Activated CD4-positive, alpha-beta T cell treated with anti-CD3 and anti-CD28 coated beads, Interleukin-2, amount 50 U/mL, for 16 hours (primary cell): ENCODE measurements around the gene HS6ST1.

Experiments
- DNase-seq: peaks from one replicate; pipeline ENCODE4 v3.0.0-alpha.2; 2020

HS6ST1 gene

DNA sequence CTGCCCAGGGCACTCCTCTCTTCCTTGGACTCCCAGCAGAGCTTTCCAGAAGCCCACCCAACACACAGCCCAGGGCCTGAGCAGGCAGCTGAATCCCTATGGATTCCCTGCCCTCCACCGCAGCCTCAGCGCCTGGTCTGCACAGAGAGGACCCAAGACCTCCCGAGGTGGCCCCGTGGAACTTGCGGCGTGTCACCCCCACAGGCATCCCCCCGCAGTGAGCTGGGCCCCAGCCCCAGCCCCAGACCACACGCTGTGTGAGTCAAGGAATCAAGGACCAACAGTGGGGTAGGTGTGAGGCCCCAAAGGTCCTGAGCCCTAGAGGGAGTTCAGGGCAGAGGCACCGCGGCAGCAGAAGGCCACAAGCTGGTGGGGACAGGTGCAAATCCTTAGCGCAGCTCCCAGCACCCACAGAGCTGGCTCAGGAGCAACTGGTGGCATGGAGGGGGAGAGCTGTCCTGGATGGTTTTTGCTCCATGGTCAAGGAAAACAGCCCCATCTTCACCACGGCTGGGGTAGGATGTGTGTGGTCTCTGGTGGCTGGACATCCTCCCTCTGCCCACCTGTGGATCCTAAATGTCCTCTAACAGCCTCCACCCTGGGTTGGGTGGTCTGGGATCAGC is 8.5 kb downstream of the HS6ST1 start:
- DNase-seq = no peak

GRCh38 chr2:128309280-128310093 is 9.2 kb downstream of the HS6ST1 start:
- DNase-seq = no peak

DNA sequence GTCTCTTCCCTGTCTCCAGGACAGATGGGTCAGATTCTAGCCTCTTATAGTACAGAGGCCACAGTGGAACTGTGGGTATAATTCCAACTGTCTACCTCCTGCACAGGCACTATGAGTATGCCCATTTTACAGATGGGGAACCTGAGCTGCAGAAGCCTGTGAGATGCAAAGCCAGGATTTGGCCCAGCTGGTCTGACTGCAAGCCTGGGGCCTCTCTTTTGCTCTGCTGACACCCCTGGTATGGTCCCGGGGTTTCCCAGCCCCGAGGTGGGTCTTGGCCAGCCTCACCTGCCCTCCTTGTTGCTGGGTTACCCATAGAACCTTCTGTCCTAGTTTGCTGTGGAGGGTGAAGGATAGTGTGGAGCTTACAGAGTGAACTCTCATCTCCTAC is 9.8 kb downstream of the HS6ST1 start:
- DNase-seq = no peak

DNA sequence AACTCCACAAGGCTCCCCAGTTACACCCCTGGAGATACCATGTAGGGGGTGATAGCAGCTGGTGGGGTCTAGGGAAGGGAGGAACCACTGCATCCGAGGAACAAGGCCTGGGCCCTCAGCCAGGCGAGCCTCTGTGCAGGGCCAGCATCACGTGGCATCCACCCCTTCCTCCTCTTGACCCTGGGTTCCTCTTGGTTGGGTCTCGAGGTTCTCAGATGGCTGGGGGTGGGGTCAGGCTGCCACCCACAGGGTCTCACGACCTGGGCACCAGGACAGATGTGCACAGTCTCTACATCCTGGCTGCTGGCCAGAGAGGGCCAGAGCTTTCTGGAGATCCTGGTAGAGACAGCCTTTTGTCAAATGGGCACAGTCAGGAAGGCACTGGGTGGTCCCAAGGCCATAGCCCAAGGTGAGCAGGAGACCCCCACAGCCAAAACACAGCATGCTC is 10.4 kb downstream of the HS6ST1 start:
- DNase-seq = no peak

DNA sequence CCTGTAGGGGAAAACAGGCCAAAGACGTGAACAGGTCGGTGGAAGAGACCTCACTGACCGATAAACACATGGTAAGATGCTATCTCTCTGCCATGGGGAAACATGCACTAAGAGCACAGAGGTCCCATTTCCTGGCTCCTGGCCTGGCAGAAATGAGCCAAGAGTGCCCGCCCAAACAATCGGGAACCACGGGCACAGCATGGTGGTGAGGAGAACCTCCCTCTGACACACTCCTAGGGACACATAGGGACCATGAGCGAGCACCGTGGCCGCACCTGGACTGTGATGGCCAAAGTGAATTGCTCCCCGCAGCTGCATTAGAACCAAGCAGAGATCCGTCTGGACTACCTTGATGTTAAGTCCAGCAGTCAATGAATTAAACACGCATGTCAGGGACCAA is 11.1 kb downstream of the HS6ST1 start:
- no peak for DNase-seq

- no peak for DNase-seq
Measured at GRCh38 chr2:128306931-128307460, 11.7 kb downstream of the HS6ST1 start.

DNA sequence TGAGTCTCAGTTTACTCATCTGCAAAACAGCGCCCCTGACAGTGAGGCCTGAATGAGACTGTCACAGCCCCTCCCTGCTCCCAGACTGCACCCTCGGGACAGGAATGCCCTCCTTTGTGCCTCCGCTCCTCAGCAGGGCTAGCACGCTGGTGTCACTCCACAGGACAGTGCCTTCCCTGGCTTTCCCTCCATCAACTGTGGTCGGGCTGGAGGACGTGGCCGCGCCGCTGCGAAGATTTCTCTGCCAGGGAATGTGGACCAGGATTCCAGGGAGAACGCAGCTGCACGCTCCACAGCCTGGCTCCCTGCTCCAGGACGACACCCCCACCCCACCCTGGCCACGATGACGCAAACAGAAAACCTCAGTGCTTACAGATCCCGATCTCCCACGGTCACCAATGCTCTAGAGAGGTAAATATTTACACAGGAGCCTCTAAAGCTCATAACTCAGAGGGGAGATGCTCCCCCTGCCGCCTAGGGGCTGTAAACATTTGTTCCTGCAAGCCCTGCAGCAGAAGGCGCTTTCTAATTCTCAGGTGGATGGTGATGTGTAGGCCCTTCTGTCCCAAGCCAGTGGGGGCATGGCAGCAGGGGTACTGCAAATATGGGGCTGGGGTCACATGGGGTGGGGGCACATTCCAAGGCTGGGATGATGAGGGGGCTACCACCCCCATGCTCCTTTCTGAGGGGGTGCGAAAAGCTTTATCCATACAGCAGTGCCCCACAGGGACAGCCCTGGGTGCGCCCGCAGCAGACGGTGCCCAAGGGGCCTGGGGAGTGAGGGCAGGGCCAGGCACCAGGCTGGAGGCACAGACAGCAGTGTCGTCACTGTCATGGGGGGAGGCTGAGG is 12.4 kb downstream of the HS6ST1 start:
- DNase-seq = no peak

DNA sequence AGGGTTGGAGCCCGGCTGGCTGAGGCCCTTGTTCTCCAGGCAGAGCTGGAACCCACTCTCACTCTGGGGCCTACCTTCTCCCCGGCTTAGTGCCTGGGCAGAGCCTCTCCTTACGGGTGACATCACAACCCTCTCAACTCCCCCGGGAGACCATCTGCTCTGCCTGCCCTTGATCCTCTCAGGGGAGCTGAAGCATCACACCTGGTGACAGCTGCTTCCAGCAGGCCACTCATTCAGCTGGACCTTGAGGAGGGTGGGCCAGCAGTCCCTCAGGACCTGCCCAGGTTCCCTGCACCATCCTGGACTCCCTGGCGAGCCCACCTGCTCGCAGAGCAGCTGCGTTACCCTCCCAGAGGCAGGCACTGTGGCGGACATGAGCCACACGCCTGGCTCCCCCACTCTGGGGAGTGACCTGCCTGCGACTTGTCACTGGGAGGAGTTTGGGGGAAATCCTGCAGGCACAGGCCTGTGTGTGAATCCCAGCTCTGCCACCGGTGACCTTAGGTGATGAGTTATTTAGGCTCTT is 13.1 kb downstream of the HS6ST1 start:
- DNase-seq = no peak

DNA sequence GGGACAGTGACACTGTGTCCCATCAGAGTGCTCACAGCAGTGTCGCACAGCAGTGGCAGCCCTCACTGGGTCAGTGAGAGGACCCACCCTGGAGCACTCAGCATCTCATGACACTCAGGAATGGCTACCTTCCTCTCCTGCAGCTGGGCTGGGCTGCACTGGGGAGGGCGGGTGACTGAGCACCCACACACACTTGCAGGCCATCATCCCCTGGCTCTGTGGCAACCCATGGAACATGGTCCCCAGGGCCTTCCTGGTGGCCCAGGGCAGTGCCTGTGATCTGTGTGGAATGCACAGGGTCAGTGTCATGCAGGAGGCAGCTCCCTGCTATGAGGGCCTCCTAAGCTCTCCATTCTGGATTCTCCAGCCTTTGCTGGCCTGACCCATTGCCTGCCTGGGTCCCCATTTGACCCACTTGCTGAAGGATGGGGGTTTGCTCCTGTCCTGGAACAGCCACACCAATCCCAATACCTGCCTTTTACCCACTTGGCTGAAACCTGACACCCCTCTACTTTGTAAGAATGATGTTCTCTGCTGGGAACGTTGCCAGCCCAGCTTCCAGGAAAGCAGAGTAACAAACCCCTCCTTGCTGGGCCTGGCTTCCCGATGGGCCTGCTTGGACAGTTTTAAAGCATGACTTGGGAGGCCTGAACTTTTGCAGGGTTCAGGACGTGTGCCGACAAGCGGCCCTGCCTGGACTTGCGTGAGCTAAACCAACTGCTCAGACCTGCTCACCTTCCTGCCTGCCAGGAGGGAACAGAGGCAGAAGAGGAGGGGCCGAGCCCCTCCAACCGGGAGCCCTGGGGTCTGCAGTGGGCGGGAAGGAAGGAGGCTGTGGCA is 13.7 kb downstream of the HS6ST1 start:
- DNase-seq = no peak

DNA sequence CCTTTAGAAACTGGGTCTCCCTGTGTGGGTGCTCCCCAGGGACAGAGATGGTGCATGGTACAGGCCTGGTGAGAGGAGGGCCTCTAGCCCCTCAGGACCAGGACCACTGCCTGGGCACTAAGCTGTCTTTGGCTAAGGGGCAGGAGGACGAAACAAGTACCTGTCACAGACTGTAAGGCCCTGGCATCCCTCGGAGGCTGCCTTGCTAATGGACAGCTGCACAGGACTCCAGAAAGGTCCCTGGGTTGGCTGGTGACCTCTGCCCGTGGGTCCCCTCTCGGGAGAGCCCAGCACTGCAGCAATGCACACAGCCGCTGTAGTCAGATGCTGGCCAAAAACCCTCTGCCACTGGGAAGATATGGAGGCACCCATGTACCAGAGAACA is 14.3 kb downstream of the HS6ST1 start:
- DNase-seq = no peak

- DNase-seq = no peak
Measured at GRCh38 chr2:128303911-128304310, 14.8 kb downstream of the HS6ST1 start.

DNA sequence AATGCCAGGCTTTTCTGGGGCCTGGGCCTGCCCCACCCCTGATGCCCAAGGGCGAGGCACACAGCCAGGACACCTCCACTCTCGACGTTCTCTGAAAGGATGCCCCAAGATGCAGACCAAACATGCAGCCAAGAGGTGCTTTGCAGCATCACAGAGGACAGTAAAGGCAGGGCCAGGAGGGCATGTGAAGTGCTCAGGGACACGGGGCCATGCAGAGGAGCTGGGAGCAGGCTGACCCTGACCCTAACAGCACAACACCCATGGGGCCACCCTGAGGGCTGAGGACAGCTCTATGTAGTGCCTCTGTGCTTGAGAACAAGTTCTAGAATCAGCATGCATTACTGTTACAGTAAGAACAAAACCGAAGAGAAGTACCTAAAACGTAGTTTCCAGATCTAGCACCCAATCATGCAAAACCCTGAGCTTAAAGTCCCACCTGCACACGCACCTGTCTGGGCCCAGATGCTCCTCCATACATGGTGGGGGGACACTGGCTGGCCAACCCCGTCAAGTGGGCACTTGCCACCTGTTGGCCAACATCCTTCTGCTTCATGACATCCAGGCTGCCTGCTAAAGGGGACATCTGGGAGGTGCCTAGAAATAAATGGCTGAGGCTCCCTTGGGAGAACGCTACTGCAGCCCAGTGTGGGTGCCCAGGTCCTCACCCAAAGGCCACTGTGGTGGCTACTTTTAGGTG is 15.4 kb downstream of the HS6ST1 start:
- DNase-seq = no peak

- DNase-seq = no peak
Measured at GRCh38 chr2:128302744-128303067, 16.0 kb downstream of the HS6ST1 start.

GRCh38 chr2:128302011-128302743 is 16.5 kb downstream of the HS6ST1 start:
- no peak for DNase-seq

DNA sequence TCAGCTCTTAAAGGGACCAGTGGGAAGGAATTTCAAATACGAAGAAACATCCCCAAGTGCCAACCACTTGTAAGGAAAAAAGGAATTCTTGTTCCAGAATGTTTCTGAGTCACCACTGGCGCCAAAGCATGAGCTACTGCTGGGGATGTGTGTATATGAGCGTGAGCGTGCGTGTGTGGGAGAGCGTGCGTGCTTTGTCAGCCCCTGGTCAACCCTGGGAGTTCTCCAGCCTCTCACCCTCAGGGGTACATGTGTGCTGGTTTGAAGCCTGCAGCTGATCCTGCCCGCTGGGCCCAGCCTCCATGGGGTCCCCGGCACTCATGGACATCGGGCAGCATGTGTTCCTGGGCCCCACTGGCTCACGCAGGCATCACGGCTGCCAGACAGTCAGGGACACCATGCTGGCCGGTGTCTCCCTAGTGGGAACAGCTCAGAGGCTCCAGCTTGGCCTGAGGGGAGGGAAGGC is 17.1 kb downstream of the HS6ST1 start:
- no peak for DNase-seq

DNA sequence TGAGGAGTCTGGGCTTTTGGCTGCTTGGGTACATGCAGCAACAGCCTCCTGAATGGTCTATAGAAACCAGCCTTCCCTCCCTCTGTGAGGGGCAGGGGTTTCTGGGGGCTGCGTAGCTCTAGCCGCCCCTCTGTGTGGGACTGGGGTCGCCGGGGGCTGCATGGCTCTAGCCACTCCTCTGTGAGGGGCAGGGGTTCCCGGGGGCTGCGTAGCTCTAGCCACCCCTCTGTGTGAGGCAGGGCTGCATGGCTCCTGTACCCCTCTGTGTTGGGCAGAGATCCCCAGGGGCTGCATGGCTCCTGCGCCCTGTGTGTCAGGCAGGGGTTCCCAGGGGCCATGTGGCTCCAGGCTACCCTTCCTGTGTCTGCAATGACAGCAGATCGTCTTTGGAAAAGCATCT is 17.6 kb downstream of the HS6ST1 start:
- DNase-seq = no peak

DNA sequence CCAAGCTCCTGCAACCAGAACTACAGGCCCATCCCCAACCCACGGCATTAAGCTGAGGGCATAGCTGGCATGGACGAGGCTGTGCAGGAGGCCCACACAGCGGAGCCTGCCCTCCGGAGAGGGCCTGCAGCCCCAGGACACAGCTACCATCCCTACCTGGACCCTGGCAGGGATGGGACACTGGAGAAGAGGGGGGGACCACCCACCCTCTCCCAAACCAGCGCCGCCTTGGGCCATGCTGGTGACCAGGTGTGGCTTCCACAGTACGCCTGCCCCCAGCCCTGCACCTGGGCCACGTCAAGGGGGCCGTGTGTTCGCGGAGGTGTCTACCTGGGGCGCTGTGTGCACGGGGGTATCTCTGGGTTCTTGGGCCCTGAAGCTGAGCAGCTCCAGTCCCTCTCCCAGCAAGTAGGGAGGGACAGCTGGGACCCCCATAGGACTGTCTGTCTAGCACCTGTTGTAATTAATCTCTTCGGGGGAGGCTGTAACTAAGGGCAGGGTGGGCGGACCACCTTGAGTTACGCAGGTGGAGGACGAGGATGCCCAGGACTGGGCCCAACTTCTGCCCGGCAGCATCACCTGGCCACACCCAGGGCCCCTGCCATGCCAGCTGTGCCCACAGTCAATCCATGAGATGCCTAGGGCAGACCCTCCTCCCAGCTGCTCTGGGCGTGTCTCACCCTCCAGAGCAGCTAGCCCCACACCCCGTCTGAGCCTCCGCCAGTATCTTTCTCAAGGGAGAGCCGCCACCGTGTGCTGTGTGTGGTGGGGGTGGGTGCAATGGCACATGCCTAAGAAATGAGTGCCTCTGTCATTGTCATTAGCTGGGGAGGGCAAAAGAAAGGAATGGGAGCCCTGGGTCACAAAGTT is 18.3 kb downstream of the HS6ST1 start:
- DNase-seq = no peak

DNA sequence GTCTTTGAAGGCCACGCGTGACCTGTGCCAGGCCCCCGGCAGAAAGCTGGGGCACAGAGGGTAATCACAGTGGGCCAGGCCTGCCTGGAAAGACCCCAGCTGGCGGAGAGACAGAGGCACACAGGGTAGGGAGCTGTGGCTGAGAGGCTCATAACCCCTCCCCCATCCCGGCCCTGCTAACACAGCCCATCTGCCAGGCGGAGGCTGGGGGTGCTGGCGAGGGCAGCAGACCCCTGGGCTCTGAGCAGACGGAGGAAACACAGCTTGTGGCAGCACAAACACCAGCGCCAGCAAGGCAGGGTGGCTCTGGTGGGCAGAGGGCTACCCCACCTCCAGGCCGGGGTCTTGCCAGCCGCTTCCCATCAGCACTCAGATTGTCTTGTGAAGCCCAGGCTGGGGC is 19.0 kb downstream of the HS6ST1 start:
- DNase-seq = no peak

DNA sequence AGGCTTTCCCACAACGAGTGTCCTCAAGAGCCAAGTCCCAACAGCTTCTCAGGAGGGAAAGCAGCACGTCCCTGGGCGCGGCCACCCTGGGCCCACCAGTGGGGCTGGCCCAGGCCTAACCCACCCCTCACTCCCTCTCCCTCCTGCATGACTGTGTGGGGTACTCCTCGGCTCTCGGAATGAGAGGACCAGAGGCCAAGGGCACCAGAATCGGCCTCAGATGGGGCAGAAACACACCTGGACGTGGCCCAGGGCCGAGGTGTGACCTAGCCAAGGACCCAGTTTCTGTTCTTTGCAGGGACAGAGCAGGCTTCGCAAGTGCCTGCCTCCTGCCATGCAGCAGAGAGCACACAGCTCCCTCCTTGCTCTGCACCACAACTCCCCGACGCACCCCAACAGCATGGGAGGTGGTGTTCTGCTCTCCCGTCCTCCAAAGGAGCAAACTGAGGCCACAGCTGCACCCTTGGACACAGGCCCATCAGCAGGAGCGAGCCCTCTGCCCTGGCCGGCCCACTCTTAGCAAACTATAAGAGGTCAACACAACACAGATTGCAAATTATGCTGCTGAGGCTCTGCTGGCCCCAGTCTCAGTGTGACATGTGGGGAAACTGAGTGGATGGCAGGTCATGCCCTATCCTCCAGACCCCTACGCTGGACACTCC is 19.7 kb downstream of the HS6ST1 start:
- no peak for DNase-seq
